ENCODE data around the gene GET3.

DNA sequence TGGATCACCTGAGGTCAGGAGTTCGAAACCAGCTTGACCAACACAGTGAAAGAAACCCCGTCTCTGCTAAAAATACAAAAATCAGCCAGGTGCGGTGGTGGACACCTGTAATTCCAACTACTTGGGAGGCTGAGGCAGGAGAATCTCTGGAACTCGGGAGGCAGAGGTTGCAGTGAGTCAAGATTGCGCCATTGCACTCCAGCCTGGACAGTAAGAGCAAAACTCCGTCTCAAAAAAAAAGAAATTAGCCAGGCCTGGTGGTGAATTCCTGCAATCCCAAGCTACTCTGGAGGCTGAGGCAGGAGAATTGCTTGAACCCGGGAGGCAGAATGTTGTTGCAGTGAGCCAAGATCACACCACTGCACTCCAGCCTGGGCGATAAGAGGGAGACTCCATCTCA, 28.7 kb upstream of the GET3 start:
- no peak for TF ChIP-seq SUZ12 (IDR thresholded peaks at IDR 0.05; ENCODE audit: extremely low read depth, insufficient read depth, insufficient read length)
- TF ChIP-seq ZNF274 (IDR thresholded peaks at IDR 0.05; ENCODE audit: low read depth, low read length), result no peak
- TF ChIP-seq YY1 (IDR thresholded peaks at IDR 0.05; ENCODE audit: insufficient read depth, insufficient read length), result no peak
